Skin epidermis (tissue), 12 donors: ENCODE results near the gene SPATA32.

Source experiments
- H3K27ac ChIP-seq, 21 experiments: fragments of 200-600 bp; sonication (generic) in 11 of 21; one replicate each; pipeline ENCODE4 v1.5.0; 2020; ENCODE audit warnings: mild to moderate bottlenecking in 3 of 21, inconsistent platforms in 2 of 21, moderate library complexity in 2 of 21
- H3K4me3 ChIP-seq, 7 experiments: fragments of 200-600 bp; sonication (generic) in 2 of 7; one replicate each; pipeline ENCODE4 v1.5.0; 2020; ENCODE audit warnings: inconsistent platforms in 2 of 7, mild to moderate bottlenecking in 2 of 7, moderate library complexity in 1 of 7

The SPATA32 gene

GRCh38 chr17:45277992-45278391 lies 16.1 kb upstream of the SPATA32 start:
- Histone ChIP-seq H3K27ac (peak overlapping the region in 6 of 21 experiments; percentile 12 to 45 (median 33)), H3K4me3 (no peak overlapping the region)

GRCh38 chr17:45277216-45277849 lies 15.4 kb upstream of the SPATA32 start:
- Histone ChIP-seq H3K27ac (peak overlapping the region in 7 of 21 experiments; percentile 14 to 67 (median 25)), H3K4me3 (no peak overlapping the region)

GRCh38 chr17:45276031-45276430 lies 14.1 kb upstream of the SPATA32 start:
- Histone ChIP-seq H3K4me3 (no peak overlapping the region), H3K27ac (no peak overlapping the region)

GRCh38 chr17:45274033-45274432 lies 12.1 kb upstream of the SPATA32 start:
- H3K4me3 ChIP-seq, result no peak overlapping the region
- H3K27ac ChIP-seq, result peak overlapping the region in 3 of 21 experiments; percentile 2 to 41 (median 3)

GRCh38 chr17:45273551-45273957 lies 11.7 kb upstream of the SPATA32 start:
- Histone ChIP-seq H3K4me3 (no peak overlapping the region), H3K27ac (peak overlapping the region in 2 of 21 experiments; percentile 3 to 41)

- no peak overlapping the region for H3K4me3 ChIP-seq
- H3K27ac ChIP-seq, result no peak overlapping the region
These were observed 9.7 kb upstream of the SPATA32 start for GRCh38 chr17:45271603-45272002.

GRCh38 chr17:45270828-45271418 lies 9.0 kb upstream of the SPATA32 start:
- no peak overlapping the region for H3K4me3 ChIP-seq
- H3K27ac ChIP-seq, result no peak overlapping the region

GRCh38 chr17:45269912-45270311 lies 8.0 kb upstream of the SPATA32 start:
- H3K27ac ChIP-seq, result no peak overlapping the region
- no peak overlapping the region for H3K4me3 ChIP-seq

- Histone ChIP-seq H3K4me3 (no peak overlapping the region), H3K27ac (no peak overlapping the region)
These were observed 5.7 kb upstream of the SPATA32 start for GRCh38 chr17:45267436-45268055.

- Histone ChIP-seq H3K27ac (no peak overlapping the region), H3K4me3 (no peak overlapping the region)
These were observed 4.6 kb upstream of the SPATA32 start for GRCh38 chr17:45266372-45266926.

GRCh38 chr17:45265821-45266220 lies 3.9 kb upstream of the SPATA32 start:
- Histone ChIP-seq H3K4me3 (no peak overlapping the region), H3K27ac (no peak overlapping the region)

GRCh38 chr17:45264988-45265387 lies 3.1 kb upstream of the SPATA32 start:
- H3K27ac ChIP-seq, result no peak overlapping the region
- H3K4me3 ChIP-seq, result no peak overlapping the region

GRCh38 chr17:45264430-45264829 lies 2.5 kb upstream of the SPATA32 start:
- H3K27ac ChIP-seq, result peak overlapping the region in 1 of 21 experiments; percentile 10
- H3K4me3 ChIP-seq, result no peak overlapping the region

GRCh38 chr17:45263477-45263860 lies 1.6 kb upstream of the SPATA32 start:
- H3K4me3 ChIP-seq, result no peak overlapping the region
- peak overlapping the region in 8 of 21 experiments; percentile 11 to 87 (median 53) for H3K27ac ChIP-seq

- peak overlapping the region in 18 of 21 experiments; percentile 12 to 87 (median 64) for H3K27ac ChIP-seq
These were observed 902 bp upstream of the SPATA32 start for GRCh38 chr17:45262516-45263476.

GRCh38 chr17:45260204-45260783 lies 1.6 kb downstream of the SPATA32 start:
- Histone ChIP-seq H3K27ac (no peak overlapping the region), H3K4me3 (no peak overlapping the region)

More at GRCh38 chr17:45262516-45263476, 902 bp upstream of the SPATA32 start:
- H3K4me3 ChIP-seq, result peak overlapping the region in 6 of 7 experiments; percentile 38 to 59 (median 44)

GRCh38 chr17:45258981-45259380 lies 2.9 kb downstream of the SPATA32 start:
- no peak overlapping the region for H3K4me3 ChIP-seq
- H3K27ac ChIP-seq, result no peak overlapping the region

- H3K27ac ChIP-seq, result no peak overlapping the region
- H3K4me3 ChIP-seq, result no peak overlapping the region
These were observed 4.8 kb downstream of the SPATA32 start for GRCh38 chr17:45257115-45257514.
